ENCODE results near the gene PI16.

Gene PI16

GRCh38 chr6:36914227-36914794 lies 40.2 kb upstream of the PI16 start:
- peaks cover 13 to 22% of the 10 kb centered on the region in 2 experiments for H3K36me3 ChIP-seq (ENCODE audit: control insufficient read depth in 1 of 2, insufficient read depth in 2 of 2, low read length in 2 of 2)
- H3K79me1 ChIP-seq (ENCODE audit: low read length), result no peaks in the 10 kb centered on the region
- H4K8ac ChIP-seq (ENCODE audit: low read depth, low read length), result no peak overlapping the region
- no peak overlapping the region for H3K4me2 ChIP-seq (ENCODE audit: low read length)
- H3K14ac ChIP-seq (ENCODE audit: low read length), result no peak overlapping the region
- H3K27me3 ChIP-seq (ENCODE audit: insufficient read depth, low read length), result no peaks in the 10 kb centered on the region
- no CpG with 5 or more reads among the region's 10 CpGs for WGBS (ENCODE audit: extremely low coverage, insufficient coverage, insufficient read length)
- no peak overlapping the region for H3K4me3 ChIP-seq (ENCODE audit: low read depth, low read length)
- no peak overlapping the region for H3K23ac ChIP-seq (ENCODE audit: low read length)
- H2AK5ac ChIP-seq (ENCODE audit: low read length), result no peak overlapping the region
- no peak overlapping the region for H4K91ac ChIP-seq (ENCODE audit: low read depth, low read length)
- no peak overlapping the region for H4K12ac ChIP-seq (ENCODE audit: low read depth, low read length)
- H3K18ac ChIP-seq (ENCODE audit: low read length), result no peak overlapping the region
- H3K27ac ChIP-seq (ENCODE audit: low read depth, low read length), result no peak overlapping the region
- H3K9ac ChIP-seq (ENCODE audit: low read length), result no peak overlapping the region
- peak in 1 of 2 donors; percentile 10 for DNase-seq
- no peak overlapping the region for H2BK120ac ChIP-seq (ENCODE audit: insufficient read depth, low read length, poor library complexity)
- H3K4me1 ChIP-seq (ENCODE audit: control insufficient read depth in 1 of 2, insufficient read depth in 2 of 2, low read length in 2 of 2), result peaks cover 0 to 2% of the 10 kb centered on the region in 2 experiments
- H3K9me3 ChIP-seq (ENCODE audit: insufficient read depth, low read depth, low read length), result no peaks in the 10 kb centered on the region
- no peaks in the 10 kb centered on the region for H3K79me2 ChIP-seq (ENCODE audit: control insufficient read depth, insufficient read depth, low read length, poor library complexity)
- H2AFZ ChIP-seq (ENCODE audit: insufficient read depth, low read length, poor library complexity), result no peak overlapping the region
- no peak overlapping the region for H2BK12ac ChIP-seq (ENCODE audit: low read length)
- no peak overlapping the region for H2BK5ac ChIP-seq (ENCODE audit: low read depth, low read length, poor library complexity)
- H3K4ac ChIP-seq (ENCODE audit: low read depth, low read length), result no peak overlapping the region

GRCh38 chr6:36915599-36915998 lies 38.9 kb upstream of the PI16 start:
- H3K27ac ChIP-seq (ENCODE audit: low read depth, low read length), result no peak overlapping the region
- H3K14ac ChIP-seq (ENCODE audit: low read length), result no peak overlapping the region
- no peak overlapping the region for H2BK5ac ChIP-seq (ENCODE audit: low read depth, low read length, poor library complexity)
- no peak for DNase-seq
- H4K91ac ChIP-seq (ENCODE audit: low read depth, low read length), result no peak overlapping the region
- H2AFZ ChIP-seq (ENCODE audit: insufficient read depth, low read length, poor library complexity), result no peak overlapping the region
- no peak overlapping the region for H4K8ac ChIP-seq (ENCODE audit: low read depth, low read length)
- H3K23ac ChIP-seq (ENCODE audit: low read length), result no peak overlapping the region
- no peak overlapping the region for H3K4ac ChIP-seq (ENCODE audit: low read depth, low read length)
- H3K9ac ChIP-seq (ENCODE audit: low read length), result no peak overlapping the region
- H3K36me3 ChIP-seq (ENCODE audit: control insufficient read depth in 1 of 2, insufficient read depth in 2 of 2, low read length in 2 of 2), result peaks cover 11 to 23% of the 10 kb centered on the region in 2 experiments
- no peak overlapping the region for H2BK12ac ChIP-seq (ENCODE audit: low read length)
- no peaks in the 10 kb centered on the region for H3K79me2 ChIP-seq (ENCODE audit: control insufficient read depth, insufficient read depth, low read length, poor library complexity)
- WGBS (ENCODE audit: extremely low coverage, insufficient coverage, insufficient read length), result no CpG with 5 or more reads among the region's 4 CpGs
- H3K27me3 ChIP-seq (ENCODE audit: insufficient read depth, low read length), result no peaks in the 10 kb centered on the region
- H3K79me1 ChIP-seq (ENCODE audit: low read length), result no peaks in the 10 kb centered on the region
- H4K12ac ChIP-seq (ENCODE audit: low read depth, low read length), result no peak overlapping the region
- H3K4me1 ChIP-seq (ENCODE audit: control insufficient read depth in 1 of 2, insufficient read depth in 2 of 2, low read length in 2 of 2), result peaks cover 0 to 2% of the 10 kb centered on the region in 2 experiments
- H3K9me3 ChIP-seq (ENCODE audit: insufficient read depth, low read depth, low read length), result no peaks in the 10 kb centered on the region
- H3K4me3 ChIP-seq (ENCODE audit: low read depth, low read length), result no peak overlapping the region
- no peak overlapping the region for H3K18ac ChIP-seq (ENCODE audit: low read length)
- no peak overlapping the region for H2BK120ac ChIP-seq (ENCODE audit: insufficient read depth, low read length, poor library complexity)
- no peak overlapping the region for H2AK5ac ChIP-seq (ENCODE audit: low read length)
- no peak overlapping the region for H3K4me2 ChIP-seq (ENCODE audit: low read length)

GRCh38 chr6:36916126-36916525 lies 38.4 kb upstream of the PI16 start:
- Histone ChIP-seq H4K12ac (ENCODE audit: low read depth, low read length) (no peak overlapping the region), H3K4ac (ENCODE audit: low read depth, low read length) (no peak overlapping the region), H3K79me2 (ENCODE audit: control insufficient read depth, insufficient read depth, low read length, poor library complexity) (no peaks in the 10 kb centered on the region), H3K4me3 (ENCODE audit: low read depth, low read length) (no peak overlapping the region), H3K36me3 (ENCODE audit: control insufficient read depth in 1 of 2, insufficient read depth in 2 of 2, low read length in 2 of 2) (peaks cover 11 to 25% of the 10 kb centered on the region in 2 experiments), H2BK5ac (ENCODE audit: low read depth, low read length, poor library complexity) (no peak overlapping the region), H4K8ac (ENCODE audit: low read depth, low read length) (no peak overlapping the region), H3K9ac (ENCODE audit: low read length) (no peak overlapping the region), H3K23ac (ENCODE audit: low read length) (no peak overlapping the region), H3K14ac (ENCODE audit: low read length) (no peak overlapping the region), H2BK120ac (ENCODE audit: insufficient read depth, low read length, poor library complexity) (no peak overlapping the region), H4K91ac (ENCODE audit: low read depth, low read length) (no peak overlapping the region), H3K4me1 (ENCODE audit: control insufficient read depth in 1 of 2, insufficient read depth in 2 of 2, low read length in 2 of 2) (peaks cover 0 to 2% of the 10 kb centered on the region in 2 experiments), H2AK5ac (ENCODE audit: low read length) (no peak overlapping the region), H2AFZ (ENCODE audit: insufficient read depth, low read length, poor library complexity) (no peak overlapping the region), H3K18ac (ENCODE audit: low read length) (no peak overlapping the region), H3K27me3 (ENCODE audit: insufficient read depth, low read length) (no peaks in the 10 kb centered on the region), H3K9me3 (ENCODE audit: insufficient read depth, low read depth, low read length) (no peaks in the 10 kb centered on the region), H3K27ac (ENCODE audit: low read depth, low read length) (no peak overlapping the region), H2BK12ac (ENCODE audit: low read length) (no peak overlapping the region), H3K79me1 (ENCODE audit: low read length) (no peaks in the 10 kb centered on the region), H3K4me2 (ENCODE audit: low read length) (no peak overlapping the region)
- DNase-seq, result no peak
- WGBS (ENCODE audit: extremely low coverage, insufficient coverage, insufficient read length), result no CpG with 5 or more reads among the region's 2 CpGs

GRCh38 chr6:36917541-36918193 lies 36.9 kb upstream of the PI16 start:
- H4K8ac ChIP-seq (ENCODE audit: low read depth, low read length), result no peak overlapping the region
- DNase-seq, result no peak
- no peaks in the 10 kb centered on the region for H3K9me3 ChIP-seq (ENCODE audit: insufficient read depth, low read depth, low read length)
- H2BK120ac ChIP-seq (ENCODE audit: insufficient read depth, low read length, poor library complexity), result no peak overlapping the region
- H3K4me3 ChIP-seq (ENCODE audit: low read depth, low read length), result no peak overlapping the region
- H3K4ac ChIP-seq (ENCODE audit: low read depth, low read length), result no peak overlapping the region
- H3K9ac ChIP-seq (ENCODE audit: low read length), result no peak overlapping the region
- no peak overlapping the region for H3K23ac ChIP-seq (ENCODE audit: low read length)
- H3K14ac ChIP-seq (ENCODE audit: low read length), result no peak overlapping the region
- no CpG with 5 or more reads among the region's 10 CpGs for WGBS (ENCODE audit: extremely low coverage, insufficient coverage, insufficient read length)
- no peak overlapping the region for H2BK12ac ChIP-seq (ENCODE audit: low read length)
- H3K4me2 ChIP-seq (ENCODE audit: low read length), result no peak overlapping the region
- H2AK5ac ChIP-seq (ENCODE audit: low read length), result no peak overlapping the region
- no peak overlapping the region for H3K27ac ChIP-seq (ENCODE audit: low read depth, low read length)
- H2BK5ac ChIP-seq (ENCODE audit: low read depth, low read length, poor library complexity), result no peak overlapping the region
- no peaks in the 10 kb centered on the region for H3K79me1 ChIP-seq (ENCODE audit: low read length)
- no peak overlapping the region for H2AFZ ChIP-seq (ENCODE audit: insufficient read depth, low read length, poor library complexity)
- H3K79me2 ChIP-seq (ENCODE audit: control insufficient read depth, insufficient read depth, low read length, poor library complexity), result no peaks in the 10 kb centered on the region
- peaks cover 0 to 2% of the 10 kb centered on the region in 2 experiments for H3K4me1 ChIP-seq (ENCODE audit: control insufficient read depth in 1 of 2, insufficient read depth in 2 of 2, low read length in 2 of 2)
- H3K27me3 ChIP-seq (ENCODE audit: insufficient read depth, low read length), result no peaks in the 10 kb centered on the region
- no peak overlapping the region for H4K91ac ChIP-seq (ENCODE audit: low read depth, low read length)
- H4K12ac ChIP-seq (ENCODE audit: low read depth, low read length), result no peak overlapping the region
- H3K36me3 ChIP-seq (ENCODE audit: control insufficient read depth in 1 of 2, insufficient read depth in 2 of 2, low read length in 2 of 2), result peaks cover 11 to 26% of the 10 kb centered on the region in 2 experiments
- no peak overlapping the region for H3K18ac ChIP-seq (ENCODE audit: low read length)
